Transverse colon (tissue), 4 donors: ENCODE data around the gene CCDC110.

Experiments
- CTCF ChIP-seq, 5 experiments: fragments of 200-600 bp in 3 of 5; fragments of 450-650 bp in 2 of 5; sonication (generic) in 3 of 5; IDR thresholded peaks; 1 replicate in 2 of 5; 2 replicates in 3 of 5; pipeline ENCODE4 v1.5.1; 2016 to 2017; ENCODE audit warnings: antibody characterized with exemption in 5 of 5, inconsistent platforms in 3 of 5, mild to moderate bottlenecking in 2 of 5, moderate library complexity in 1 of 5
- EP300 ChIP-seq: sonication (generic); formaldehyde crosslinking; IDR thresholded peaks from one replicate; pipeline ENCODE4 v1.6.1; 2017; ENCODE audit warnings: antibody characterized with exemption, low read depth
- POLR2A ChIP-seq: fragments of 450-650 bp; IDR thresholded peaks from one replicate; pipeline ENCODE4 v1.6.1; 2016; ENCODE audit warnings: antibody characterized with exemption, mild to moderate bottlenecking, moderate library complexity
- POLR2AphosphoS5 ChIP-seq, 3 donors: sonication (generic); formaldehyde crosslinking; IDR thresholded peaks; one replicate each; pipeline ENCODE4 v1.6.1; 2016; ENCODE audit warnings: antibody characterized with exemption in 3 of 3

- TF ChIP-seq EP300, result no peak
- TF ChIP-seq POLR2A, result no peak
- TF ChIP-seq CTCF (IDR thresholded peaks at IDR 0.05), result no peak
- TF ChIP-seq POLR2AphosphoS5 (IDR thresholded peaks at IDR 0.05), result no peak
Measured at GRCh38 chr4:185513489-185514181, 42.1 kb upstream of the CCDC110 start.
